H1 (cell line): ENCODE measurements around the gene PLEKHG5. TPM values are rescaled to one million over a fixed set of nuclear protein-coding genes. Genes with fewer than 3 reads are reported as not detected.

Experiments used
- CTCF ChIA-PET: fragments of 300-600 bp; sonication (Branson Sonifier 250); formaldehyde crosslinking; loops from one replicate; lab custom pipeline; 2021; ENCODE audit not compliant: partially characterized antibody; lab: Charles Lee
- POLR2A ChIA-PET: fragments of 300-600 bp; sonication (Branson Sonifier 250); formaldehyde crosslinking; loops from one replicate; lab custom pipeline; 2021; ENCODE audit warnings: inconsistent platforms; ENCODE audit not compliant: partially characterized antibody; lab: Charles Lee
- DNase-seq, 2 experiments: peaks; one replicate each; pipeline versions ENCODE4 v3.0.0 to v3.0.0-alpha.2; 2010 to 2022; ENCODE audit warnings: low spot score in 2 of 2, low read depth in 1 of 2, mixed read lengths in 1 of 2
- FAIRE-seq: peaks from 2 replicates; lab custom pipeline; 2011; peaks lifted over from hg19 to GRCh38; lab: Jason Lieb, UNC
- H2AFZ ChIP-seq: 2 replicates; pipeline ENCODE4 v1.8.1; 2012; ENCODE audit warnings: low read length, inconsistent platforms
- H2AK5ac ChIP-seq: 2 replicates; pipeline ENCODE4 v1.6.1; 2013; ENCODE audit warnings: low read depth, low read length
- H2BK120ac ChIP-seq: replicated peaks from 2 replicates; pipeline ENCODE3; 2013; ENCODE audit warnings: low read depth, low read length, inconsistent platforms
- H2BK12ac ChIP-seq: 2 replicates; pipeline ENCODE4 v1.6.1; 2013; ENCODE audit warnings: low read depth, low read length
- H2BK15ac ChIP-seq: 2 replicates; pipeline ENCODE4 v1.6.1; 2013; ENCODE audit warnings: low read length
- H2BK20ac ChIP-seq: 2 replicates; pipeline ENCODE4 v1.6.1; 2013; ENCODE audit warnings: low read length
- H2BK5ac ChIP-seq: 2 replicates; pipeline ENCODE4 v1.6.1; 2013; ENCODE audit warnings: low read depth, low read length
- H3K14ac ChIP-seq: 2 replicates; pipeline ENCODE4 v1.6.1; 2013; ENCODE audit warnings: inconsistent platforms; ENCODE audit not compliant: insufficient read length
- H3K18ac ChIP-seq: 2 replicates; pipeline ENCODE4 v1.6.1; 2013; ENCODE audit warnings: low read length; ENCODE audit errors: extremely low read depth
- H3K23ac ChIP-seq: 2 replicates; pipeline ENCODE4 v1.6.1; 2013; ENCODE audit warnings: inconsistent platforms; ENCODE audit not compliant: insufficient read length
- H3K23me2 ChIP-seq: 2 replicates; pipeline ENCODE4 v1.6.1; 2013; ENCODE audit warnings: low read depth, low read length
- H3K27ac ChIP-seq: 2 replicates; pipeline ENCODE4 v1.6.1; 2011; ENCODE audit warnings: low read depth, low read length, inconsistent platforms
- H3K27me3 ChIP-seq, 4 experiments: replicated peaks in 1 of 4; 1 replicate in 1 of 4; 2 replicates in 3 of 4; pipeline versions ENCODE4 v1.6.1 to v1.8.1; 2011 to 2013; ENCODE audit warnings: low read length in 3 of 4, mild to moderate bottlenecking in 3 of 4, inconsistent platforms in 2 of 4, mixed read lengths in 2 of 4, moderate library complexity in 1 of 4; ENCODE audit not compliant: control insufficient read depth in 3 of 4, insufficient read depth in 3 of 4; ENCODE audit errors: extremely low read depth in 1 of 4
- H3K36me3 ChIP-seq, 4 experiments: 2 replicates each; pipeline versions ENCODE4 v1.6.1 to v1.8.1; 2011 to 2013; ENCODE audit warnings: mild to moderate bottlenecking in 4 of 4, low read length in 3 of 4, moderate library complexity in 2 of 4, control low read depth in 1 of 4, inconsistent platforms in 1 of 4; ENCODE audit not compliant: insufficient read depth in 4 of 4, control insufficient read depth in 2 of 4
- H3K4ac ChIP-seq: replicated peaks from 2 replicates; pipeline ENCODE3; 2013; ENCODE audit warnings: low read length, low read depth, mixed read lengths, inconsistent platforms; ENCODE audit not compliant: insufficient read length
- H3K4me1 ChIP-seq, 4 experiments: replicated peaks in 1 of 4; 1 replicate in 1 of 4; 2 replicates in 3 of 4; pipeline versions ENCODE4 v1.6.1 to v1.8.1; 2011 to 2013; ENCODE audit warnings: low read length in 3 of 4, inconsistent platforms in 2 of 4, mixed read lengths in 1 of 4; ENCODE audit not compliant: insufficient read depth in 4 of 4, control insufficient read depth in 3 of 4
- H3K4me2 ChIP-seq, 2 experiments: 2 replicates each; pipeline versions ENCODE4 v1.6.1 to v1.8.1; 2011 to 2013; ENCODE audit warnings: low read depth in 2 of 2, low read length in 2 of 2, control low read depth in 1 of 2, inconsistent platforms in 1 of 2, mild to moderate bottlenecking in 1 of 2; ENCODE audit not compliant: insufficient read depth in 1 of 2
- H3K4me3 ChIP-seq, 4 experiments: fragments of 200-600, 300-600 bp in 1 of 4; sonication (generic), shearing (Covaris generic), sonication (Bioruptor Twin) in 1 of 4; 2 replicates each; pipeline versions ENCODE4 v1.5.1 to v1.8.1; 2011 to 2016; ENCODE audit warnings: low read length in 4 of 4, low read depth in 3 of 4, control low read depth in 2 of 4, inconsistent platforms in 2 of 4, mild to moderate bottlenecking in 2 of 4, mixed read lengths in 1 of 4, moderate library complexity in 1 of 4; ENCODE audit not compliant: insufficient read depth in 2 of 4; ENCODE audit errors: extremely low read depth in 1 of 4
- H3K56ac ChIP-seq: replicated peaks from 2 replicates; pipeline ENCODE3; 2013; ENCODE audit warnings: low read depth, mild to moderate bottlenecking, mixed read lengths, low read length, inconsistent platforms; ENCODE audit not compliant: insufficient read length
- H3K79me1 ChIP-seq: 2 replicates; pipeline ENCODE4 v1.6.1; 2013; ENCODE audit warnings: low read depth, low read length, control low read depth
- H3K79me2 ChIP-seq, 2 experiments: 2 replicates each; pipeline versions ENCODE4 v1.6.1 to v1.8.1; 2012 to 2013; ENCODE audit warnings: low read length in 2 of 2, mild to moderate bottlenecking in 2 of 2, inconsistent platforms in 1 of 2; ENCODE audit not compliant: insufficient read depth in 2 of 2, control insufficient read depth in 1 of 2
- H3K9ac ChIP-seq, 4 experiments: replicated peaks in 1 of 4; 1 replicate in 1 of 4; 2 replicates in 3 of 4; pipeline versions ENCODE4 v1.6.1 to v1.8.1; 2011 to 2013; ENCODE audit warnings: low read depth in 3 of 4, low read length in 3 of 4, control low read depth in 2 of 4, mild to moderate bottlenecking in 2 of 4, moderate library complexity in 2 of 4, inconsistent platforms in 1 of 4; ENCODE audit errors: extremely low read depth in 1 of 4
- H3K9me3 ChIP-seq, 2 experiments: 2 replicates each; pipeline versions ENCODE4 v1.6.1 to v1.8.1; 2012 to 2013; ENCODE audit warnings: mild to moderate bottlenecking in 2 of 2, moderate library complexity in 2 of 2, control low read depth in 1 of 2, inconsistent platforms in 1 of 2, low read depth in 1 of 2, low read length in 1 of 2, mixed read lengths in 1 of 2; ENCODE audit not compliant: insufficient read depth in 2 of 2
- H4K20me1 ChIP-seq, 2 experiments: replicated peaks in 1 of 2; 2 replicates each; pipeline versions ENCODE3 to v1.8.1; 2011 to 2013; ENCODE audit warnings: inconsistent platforms in 2 of 2, low read length in 2 of 2, mild to moderate bottlenecking in 1 of 2; ENCODE audit not compliant: insufficient read depth in 2 of 2, control insufficient read depth in 1 of 2
- H4K5ac ChIP-seq: 2 replicates; pipeline ENCODE4 v1.6.1; 2013; ENCODE audit warnings: low read length, low read depth, mixed read lengths, inconsistent platforms; ENCODE audit not compliant: insufficient read length
- H4K8ac ChIP-seq: 2 replicates; pipeline ENCODE4 v1.8.0; 2013; ENCODE audit warnings: mild to moderate bottlenecking, moderate library complexity, low read length, inconsistent platforms; ENCODE audit not compliant: insufficient read depth; ENCODE audit errors: extremely low read depth
- H4K91ac ChIP-seq: replicated peaks from 2 replicates; pipeline ENCODE3; 2013; ENCODE audit warnings: low read length, mixed read lengths, inconsistent platforms; ENCODE audit not compliant: insufficient read length
- ASH2L ChIP-seq: fragments of 200-600, 300-600 bp; sonication (generic); IDR thresholded peaks from one replicate; pipeline ENCODE4 v1.7.1; 2017; ENCODE audit warnings: low read length
- EZH2 ChIP-seq: fragments of 200-600 bp; sonication (generic); IDR thresholded peaks from 2 replicates; pipeline ENCODE4 v1.7.1; 2012; ENCODE audit warnings: low read depth, mild to moderate bottlenecking, moderate library complexity, low read length, inconsistent platforms; ENCODE audit not compliant: severe bottlenecking
- GTF2F1 ChIP-seq: IDR thresholded peaks from 2 replicates; pipeline ENCODE4 v1.6.1; 2012; ENCODE audit warnings: low read depth, low read length, improper control_type of control experiment, borderline replicate concordance
- JUND ChIP-seq: IDR thresholded peaks from 2 replicates; pipeline ENCODE4 v1.6.1; 2011; ENCODE audit warnings: mild to moderate bottlenecking, improper control_type of control experiment, low read length
- KDM4A ChIP-seq: IDR thresholded peaks from one replicate; pipeline ENCODE4 v1.7.1; 2012; ENCODE audit warnings: low read depth, mild to moderate bottlenecking, moderate library complexity, low read length, inconsistent platforms; ENCODE audit not compliant: severe bottlenecking
- KDM5A ChIP-seq: fragments of 200-600 bp; IDR thresholded peaks from 2 replicates; pipeline ENCODE4 v1.7.1; 2012; ENCODE audit warnings: mild to moderate bottlenecking, low read length, inconsistent platforms, mixed read lengths
- RBBP5 ChIP-seq: IDR thresholded peaks from 2 replicates; pipeline ENCODE4 v1.7.1; 2012; ENCODE audit warnings: low read depth, mild to moderate bottlenecking, inconsistent platforms, low read length, moderate library complexity, borderline replicate concordance
- SP2 ChIP-seq: IDR thresholded peaks from 2 replicates; pipeline ENCODE4 v1.6.1; 2012; ENCODE audit warnings: mild to moderate bottlenecking, low read length, inconsistent platforms
- SUZ12 ChIP-seq: fragments of 200-600 bp; sonication (generic); IDR thresholded peaks from 2 replicates; pipeline ENCODE4 v1.6.1; 2012; ENCODE audit warnings: mild to moderate bottlenecking, inconsistent platforms, low read length, moderate library complexity, mixed read lengths
- WGBS, 2 experiments: shearing (Covaris generic) in 1 of 2; methylation state at CpG; one replicate each; pipeline versions ENCODE4 v1.1.6 to v1.1.7; 2013 to 2015; ENCODE audit warnings: low lambda C conversion rate in 2 of 2, mixed read lengths in 2 of 2, inconsistent platforms in 1 of 2, low coverage in 1 of 2, missing lambda C conversion rate in 1 of 2; ENCODE audit not compliant: insufficient replicate concordance in 2 of 2, insufficient coverage in 1 of 2, insufficient read length in 1 of 2; ENCODE audit errors: extremely low coverage in 1 of 2, missing lambda C conversion rate in 1 of 2; 5-methylcytosine and 5-hydroxymethylcytosine counted together
- polyA plus RNA-seq, 7 experiments: library from polyadenylated mRNA; depleted of rRNA in 3 of 7; stranded (reverse) in 5 of 7; unstranded in 2 of 7; fragments of >200 nt in 5 of 7; fragments of 200-250 nt in 2 of 7; gene quantifications; 1 replicate in 5 of 7; 2 replicates in 1 of 7; 4 replicates in 1 of 7; pipeline versions ENCODE4 v1.2.1 to v1.2.3, GENCODE V29; 2011 to 2013; ENCODE audit warnings: missing spikeins in 2 of 7, mixed read lengths in 2 of 7
- total RNA-seq: library from RNA; stranded (reverse); fragmentation: NEBNext Ultra II Directional; extraction: Animal tissue kit (Norgen Biotek cat#: 25700); gene quantifications from 2 replicates; pipeline ENCODE4 v1.2.1, GENCODE V29; 2021
- TF ChIP-seq, protein P1 (sequence below): IDR thresholded peaks from 2 replicates; pipeline ENCODE4 v1.6.1; 2011; ENCODE audit warnings: low read depth, mild to moderate bottlenecking, low read length; ENCODE audit not compliant: insufficient read depth

PLEKHG5 gene
- total and polyA plus RNA-seq, 2 of the 8 experiments (the other 6 are each of a cell fraction or from before 2014, with no cell fraction given), result 10.4 to 13.8 TPM

DNA sequence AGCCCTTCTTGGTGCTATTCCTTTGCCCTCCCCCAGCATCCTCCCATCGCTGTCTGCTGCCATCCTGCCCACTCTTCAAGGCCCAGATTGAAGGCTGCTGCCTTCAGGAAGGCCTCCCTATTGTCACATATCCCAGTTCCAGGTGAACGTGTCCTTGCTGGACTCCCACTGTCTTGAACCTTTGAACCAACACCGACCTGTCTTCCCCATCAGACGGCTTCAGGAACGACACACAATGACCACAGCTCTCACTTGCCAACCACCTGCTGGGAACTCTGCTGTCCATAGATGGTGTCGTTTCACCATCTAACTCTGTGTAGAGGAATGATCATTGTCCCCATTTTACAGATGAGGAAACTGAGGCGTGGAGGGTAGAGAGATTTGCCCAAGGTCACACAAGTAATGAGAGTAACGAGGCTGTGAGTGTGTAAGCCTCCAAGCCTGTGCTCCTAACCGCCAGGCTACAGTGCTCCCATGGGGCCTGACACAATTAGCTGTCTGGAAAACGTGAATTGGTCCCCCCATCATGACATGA, 9.9 kb upstream of the PLEKHG5 start:
- no peaks in the 10 kb centered on the region; the same call in 1 of the 2 replicates for H3K79me1 ChIP-seq
- H3K79me2 ChIP-seq, result no peaks in the 10 kb centered on the region
- FAIRE-seq, result no peak
- no peak overlapping the region for H3K9ac ChIP-seq
- no peak overlapping the region for H4K91ac ChIP-seq
- no peak overlapping the region for H3K4me2 ChIP-seq
- no peak overlapping the region for H2BK12ac ChIP-seq
- H4K20me1 ChIP-seq, result peaks cover 0 to 4% of the 10 kb centered on the region in 2 experiments
- H2BK120ac ChIP-seq, result no peak overlapping the region
- no peak for DNase-seq
- no peaks in the 10 kb centered on the region for H3K36me3 ChIP-seq
- H2BK20ac ChIP-seq, result 0 out of 2 replicates have a peak overlapping the region, but pooled peaks have one; percentile 83
- no peak overlapping the region for H4K5ac ChIP-seq
- peaks cover 0 to 24% (median 13%) of the 10 kb centered on the region in 4 experiments; a peak in 5 of 7 replicates for H3K27me3 ChIP-seq
- H3K18ac ChIP-seq, result no peak overlapping the region
- no peak overlapping the region for H2AFZ ChIP-seq
- H3K9me3 ChIP-seq, result no peaks in the 10 kb centered on the region
- no peak overlapping the region for H3K56ac ChIP-seq
- ChIA-PET CTCF (interaction anchor here (0.9 to 10.2 kb wide), 5 partner anchors 10 to 103 kb away, joined by 3 to 107 read pairs (median 5); partner anchors contain the start of gene PLEKHG5), POLR2A (interaction anchor here (0.9 kb wide), 1 partner anchor 35 kb away, joined by 3 read pairs; the partner anchor contains the start of gene TNFRSF25)
- H3K4me3 ChIP-seq, result no peak overlapping the region
- H4K8ac ChIP-seq, result peak overlapping the region; percentile 11; the same call in 1 of the 2 replicates
- no peak overlapping the region for H2BK15ac ChIP-seq
- no peak overlapping the region for H2AK5ac ChIP-seq
- H2BK5ac ChIP-seq, result no peak overlapping the region
- no peak overlapping the region for H3K14ac ChIP-seq
- peaks cover 0 to 10% (median 4%) of the 10 kb centered on the region in 4 experiments; a peak in 5 of 7 replicates for H3K4me1 ChIP-seq
- 93% methylated on average over 10 of the region's 10 CpGs; no CpG with 5 or more reads in 1 of the 2 experiments for WGBS, 2 experiments
- H3K27ac ChIP-seq, result no peak overlapping the region
- H3K23me2 ChIP-seq, result peaks cover 10% of the 10 kb centered on the region; the same call in 1 of the 2 replicates
- no peak overlapping the region for H3K23ac ChIP-seq
- H3K4ac ChIP-seq, result no peak overlapping the region
- TF ChIP-seq ASH2L, result no peak
- TF ChIP-seq SUZ12, result no peak
- TF ChIP-seq KDM5A, result no peak
- no peak for TF ChIP-seq EZH2
- no peak for TF ChIP-seq SP2
- TF ChIP-seq RBBP5, result no peak
- no peak for TF ChIP-seq KDM4A
- TF ChIP-seq, protein P1, sequence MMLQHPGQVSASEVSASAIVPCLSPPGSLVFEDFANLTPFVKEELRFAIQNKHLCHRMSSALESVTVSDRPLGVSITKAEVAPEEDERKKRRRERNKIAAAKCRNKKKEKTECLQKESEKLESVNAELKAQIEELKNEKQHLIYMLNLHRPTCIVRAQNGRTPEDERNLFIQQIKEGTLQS, result no peak
- no peak for TF ChIP-seq GTF2F1
- TF ChIP-seq JUND, result no peak
